Body of pancreas (tissue), 4 donors: ENCODE data around the gene ODAD4.

Experiments
- CTCF ChIP-seq, 7 experiments: fragments of 450-650 bp in 4 of 7; fragments of 200-600 bp in 3 of 7; sonication (generic) in 3 of 7; IDR thresholded peaks; one replicate each; pipeline ENCODE4 v1.5.1; 2016 to 2019; ENCODE audit warnings: antibody characterized with exemption in 7 of 7
- POLR2A ChIP-seq, 3 donors: fragments of 450-650 bp; IDR thresholded peaks; one replicate each; pipeline ENCODE4 v1.6.1; 2016; ENCODE audit warnings: antibody characterized with exemption in 3 of 3, mild to moderate bottlenecking in 2 of 3

- TF ChIP-seq CTCF (IDR thresholded peaks at IDR 0.05) (no peak), POLR2A (IDR thresholded peaks at IDR 0.05) (no peak)
These were observed 14.5 kb downstream of the ODAD4 start for GRCh38 chr17:41944943-41945342.
